ENCODE measurements around the gene ZNF385D. TPM values are rescaled to one million over a fixed set of nuclear protein-coding genes. Genes with fewer than 3 reads are reported as not detected.
"Not testable (repeated sequence)": the region's sequence is repeated elsewhere in the genome, so short reads cannot be mapped to it uniquely, and the experiment has no call there.

ZNF385D gene
- total RNA-seq, 4 donors from 2014 or later, result 0.49 to 2.2 (median 1.5) TPM

GRCh38 chr3:21393683-21394311, 357.2 kb downstream of the ZNF385D start:
- no peaks in the 10 kb centered on the region for H3K9me3 ChIP-seq
- H3K4me1 ChIP-seq, result no peaks in the 10 kb centered on the region
- DNase-seq, result no peak
- no peaks in the 10 kb centered on the region for H3K36me3 ChIP-seq
- intact Hi-C loops (cut with DNase I), result no loop called here
- WGBS, 2 donors, result 65 to 76% methylated on average over 4 of the region's 4 CpGs
- H3K27ac ChIP-seq, result no peak overlapping the region
- H3K4me3 ChIP-seq (replicated peaks in 1 of 3), result no peak overlapping the region
- H3K27me3 ChIP-seq, result no peaks in the 10 kb centered on the region
- no peak for TF ChIP-seq CTCF (IDR thresholded peaks at IDR 0.05)
- no peak for TF ChIP-seq POLR2A (IDR thresholded peaks at IDR 0.05)

- H3K4me3 ChIP-seq (replicated peaks in 1 of 3), result no peak overlapping the region
- WGBS, 2 donors, result 69 to 70% methylated on average over 1 of the region's 1 CpG
- TF ChIP-seq POLR2A (IDR thresholded peaks at IDR 0.05) (no peak), CTCF (IDR thresholded peaks at IDR 0.05) (no peak)
- no peaks in the 10 kb centered on the region for H3K4me1 ChIP-seq
- H3K27me3 ChIP-seq, result no peaks in the 10 kb centered on the region
- intact Hi-C loops (cut with DNase I), result no loop called here
- no peaks in the 10 kb centered on the region for H3K9me3 ChIP-seq
- H3K36me3 ChIP-seq, result no peaks in the 10 kb centered on the region
- H3K27ac ChIP-seq, result no peak overlapping the region
- DNase-seq, result no peak
Measured at GRCh38 chr3:21392526-21392925, 358.5 kb downstream of the ZNF385D start.

DNA sequence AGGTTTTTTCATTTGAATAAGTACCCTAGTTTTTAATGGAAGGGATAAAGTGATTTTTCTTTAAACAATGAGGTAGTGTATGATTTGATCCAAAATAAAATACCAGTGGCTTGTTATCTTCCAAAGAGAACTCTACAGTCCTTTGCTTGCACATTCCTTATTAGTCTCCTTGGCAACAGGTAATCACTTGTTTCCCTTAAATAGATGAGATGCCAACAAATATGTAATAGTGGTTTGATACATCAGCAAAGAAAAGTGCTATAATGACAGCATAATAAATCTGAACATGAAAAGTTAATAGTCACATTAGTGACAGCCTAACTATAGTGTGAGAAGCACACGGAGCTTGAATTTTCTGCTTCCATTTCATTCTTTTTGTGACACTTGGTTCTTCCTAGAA, 360.2 kb downstream of the ZNF385D start:
- Histone ChIP-seq H3K4me3 (replicated peaks in 1 of 3) (no peak overlapping the region), H3K4me1 (no peaks in the 10 kb centered on the region), H3K27me3 (no peaks in the 10 kb centered on the region), H3K36me3 (no peaks in the 10 kb centered on the region), H3K27ac (no peak overlapping the region), H3K9me3 (no peaks in the 10 kb centered on the region)
- intact Hi-C loops (cut with DNase I), result no loop called here
- 79 to 86% methylated on average over 1 of the region's 1 CpG for WGBS, 2 donors
- no peak for DNase-seq
- no peak for TF ChIP-seq CTCF (IDR thresholded peaks at IDR 0.05)
- no peak for TF ChIP-seq POLR2A (IDR thresholded peaks at IDR 0.05)

DNA sequence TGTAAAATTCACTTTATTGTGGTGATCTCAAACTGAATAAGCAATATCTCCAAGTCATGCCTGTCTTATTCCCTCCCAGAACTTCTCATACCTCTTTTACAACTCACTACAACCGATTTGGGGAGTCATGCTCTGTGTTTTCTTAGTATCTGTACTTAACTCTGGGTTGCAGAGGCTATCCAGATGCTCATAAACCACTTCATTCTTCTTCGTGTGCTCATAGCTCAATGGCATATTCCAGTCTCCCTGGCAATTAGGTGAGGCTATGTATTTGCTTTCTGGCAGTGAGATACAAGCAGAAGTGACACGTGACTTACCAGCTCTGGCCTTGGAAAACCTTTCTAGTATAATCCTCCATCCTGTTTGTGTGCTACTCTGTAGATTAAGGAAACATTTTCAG, 360.9 kb downstream of the ZNF385D start:
- Histone ChIP-seq H3K4me3 (replicated peaks in 1 of 3) (no peak overlapping the region), H3K9me3 (no peaks in the 10 kb centered on the region), H3K4me1 (no peaks in the 10 kb centered on the region), H3K36me3 (no peaks in the 10 kb centered on the region), H3K27me3 (no peaks in the 10 kb centered on the region), H3K27ac (no peak overlapping the region)
- 27 to 34% methylated on average over 3 of the region's 3 CpGs for WGBS, 2 donors
- no peak for DNase-seq
- intact Hi-C loops (cut with DNase I), result no loop called here
- TF ChIP-seq POLR2A (IDR thresholded peaks at IDR 0.05), result no peak
- TF ChIP-seq CTCF (IDR thresholded peaks at IDR 0.05), result no peak

- H3K36me3 ChIP-seq; H3K4me3 ChIP-seq (replicated peaks in 1 of 3); H3K4me1 ChIP-seq; intact Hi-C loops (cut with DNase I); DNase-seq; H3K27ac ChIP-seq; H3K27me3 ChIP-seq; H3K9me3 ChIP-seq: not testable (repeated sequence)
- 92 to 96% methylated on average over 14 to 19 of the region's 30 CpGs for WGBS, 2 donors
Measured at GRCh38 chr3:21387142-21387826, 363.7 kb downstream of the ZNF385D start.

- intact Hi-C loops (cut with DNase I); H3K27me3 ChIP-seq; H3K27ac ChIP-seq; DNase-seq; H3K9me3 ChIP-seq; H3K4me3 ChIP-seq (replicated peaks in 1 of 3); H3K4me1 ChIP-seq; H3K36me3 ChIP-seq: not testable (repeated sequence)
- WGBS, 2 donors, result 84 to 93% methylated on average over 5 of the region's 5 CpGs
Measured at GRCh38 chr3:21378036-21378435, 373.0 kb downstream of the ZNF385D start.

All from thyroid gland (tissue), 4 donors.